ENCODE data around the gene ITPRID2. TPM values are rescaled to one million over a fixed set of nuclear protein-coding genes. Genes with fewer than 3 reads are reported as not detected.

The ITPRID2 gene
- total RNA-seq: 100 to 1,000 TPM in 3 of 4 donors, 10 to 100 TPM in 1; 69.3 to 175 (median 123) TPM

- peak within 1 kb of the TSS; percentile 87 to 99 (median 94) for H3K27ac ChIP-seq
- H3K4me1 ChIP-seq: peaks cover 0 to 19% (median 0%) of the 10 kb centered on the region in 4 donors
- H3K9me3 ChIP-seq: no peaks in the 10 kb centered on the region
- H3K27me3 ChIP-seq: no peaks in the 10 kb centered on the region
- H3K4me3 ChIP-seq: peak within 1 kb of the TSS; percentile 68 to 92 (median 86)
- peak in 3 of 6 experiments; percentile 56 to 60 (median 56) for TF ChIP-seq CTCF (IDR thresholded peaks at IDR 0.05)
- TF ChIP-seq POLR2A (IDR thresholded peaks at IDR 0.05): no peak
- DNase-seq: peak; percentile 59 to 91 (median 91)
- no peaks in the 10 kb centered on the region for H3K36me3 ChIP-seq
These were observed at the start of gene ITPRID2 for GRCh38 chr2:181891258-181891965. Gene ITPRID2 (plus strand): TSS chr2:181891730. CDS start chr2:181892067, 337 bp downstream.

- no peaks in the 10 kb centered on the region for H3K4me1 ChIP-seq
- no peaks in the 10 kb centered on the region for H3K27me3 ChIP-seq
- DNase-seq: no peak
- H3K4me3 ChIP-seq: no peak overlapping the region
- H3K9me3 ChIP-seq: no peaks in the 10 kb centered on the region
- no peaks in the 10 kb centered on the region for H3K36me3 ChIP-seq
- TF ChIP-seq CTCF (IDR thresholded peaks at IDR 0.05) (no peak), POLR2A (IDR thresholded peaks at IDR 0.05) (no peak)
- no peak overlapping the region for H3K27ac ChIP-seq
These were observed 46.8 kb upstream of the ITPRID2 start for GRCh38 chr2:181844551-181845290.

GRCh38 chr2:181846399-181847197 is 44.9 kb upstream of the ITPRID2 start:
- no peaks in the 10 kb centered on the region for H3K9me3 ChIP-seq
- H3K36me3 ChIP-seq: no peaks in the 10 kb centered on the region
- no peak overlapping the region for H3K4me3 ChIP-seq
- DNase-seq: no peak
- H3K27me3 ChIP-seq: no peaks in the 10 kb centered on the region
- no peaks in the 10 kb centered on the region for H3K4me1 ChIP-seq
- no peak overlapping the region for H3K27ac ChIP-seq
- no peak for TF ChIP-seq CTCF (IDR thresholded peaks at IDR 0.05)
- TF ChIP-seq POLR2A (IDR thresholded peaks at IDR 0.05): no peak

- DNase-seq: no peak
- TF ChIP-seq CTCF (IDR thresholded peaks at IDR 0.05) (no peak), POLR2A (IDR thresholded peaks at IDR 0.05) (no peak)
- no peaks in the 10 kb centered on the region for H3K36me3 ChIP-seq
- H3K27me3 ChIP-seq: no peaks in the 10 kb centered on the region
- H3K9me3 ChIP-seq: no peaks in the 10 kb centered on the region
- H3K27ac ChIP-seq: no peak overlapping the region
- no peak overlapping the region for H3K4me3 ChIP-seq
- H3K4me1 ChIP-seq: no peaks in the 10 kb centered on the region
These were observed 44.4 kb upstream of the ITPRID2 start for GRCh38 chr2:181847198-181847556.

GRCh38 chr2:181847702-181848101 is 43.8 kb upstream of the ITPRID2 start:
- H3K4me3 ChIP-seq: no peak overlapping the region
- no peaks in the 10 kb centered on the region for H3K36me3 ChIP-seq
- TF ChIP-seq POLR2A (IDR thresholded peaks at IDR 0.05): no peak
- no peak for TF ChIP-seq CTCF (IDR thresholded peaks at IDR 0.05)
- H3K9me3 ChIP-seq: no peaks in the 10 kb centered on the region
- DNase-seq: no peak
- no peaks in the 10 kb centered on the region for H3K27me3 ChIP-seq
- H3K27ac ChIP-seq: no peak overlapping the region
- H3K4me1 ChIP-seq: no peaks in the 10 kb centered on the region
